NCI-H1417 treated with DMSO at 0.1 percent for 48 hours (cell line): ENCODE data around the gene DDX1.

Experiments
- DNase-seq: peaks from one replicate; lab custom pipeline; 2025; lab: John Stamatoyannopoulos, UW

DDX1 gene

GRCh38 chr2:15664273-15665066 lies 72.8 kb downstream of the DDX1 start:
- no peak for DNase-seq

GRCh38 chr2:15665067-15665942 lies 73.6 kb downstream of the DDX1 start:
- DNase-seq: no peak

DNA sequence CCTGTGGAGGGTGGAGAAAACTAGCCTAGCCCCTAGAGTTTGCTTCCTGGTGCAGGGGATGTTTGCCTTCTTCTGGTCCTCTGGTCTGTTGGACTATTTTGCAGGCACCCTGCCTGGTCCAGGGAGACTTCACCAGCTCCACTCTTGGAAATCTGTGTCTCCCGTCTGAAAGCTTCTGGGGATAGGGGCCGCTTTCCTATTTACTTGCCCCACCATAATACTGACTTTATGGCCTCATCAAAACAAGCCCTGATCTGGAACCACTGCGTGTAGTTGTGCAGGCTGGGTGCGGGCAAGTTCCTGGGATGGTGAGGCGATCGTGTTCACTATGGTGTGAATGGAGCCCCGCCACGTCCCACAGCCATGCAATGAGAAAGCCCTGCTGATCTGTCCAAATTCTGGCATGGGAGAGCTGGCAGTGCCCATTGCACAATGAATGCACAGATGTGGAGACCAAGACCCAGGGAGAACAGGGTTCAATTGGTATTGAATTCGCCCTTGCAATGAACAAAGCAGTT lies 74.3 kb downstream of the DDX1 start:
- no peak for DNase-seq

DNA sequence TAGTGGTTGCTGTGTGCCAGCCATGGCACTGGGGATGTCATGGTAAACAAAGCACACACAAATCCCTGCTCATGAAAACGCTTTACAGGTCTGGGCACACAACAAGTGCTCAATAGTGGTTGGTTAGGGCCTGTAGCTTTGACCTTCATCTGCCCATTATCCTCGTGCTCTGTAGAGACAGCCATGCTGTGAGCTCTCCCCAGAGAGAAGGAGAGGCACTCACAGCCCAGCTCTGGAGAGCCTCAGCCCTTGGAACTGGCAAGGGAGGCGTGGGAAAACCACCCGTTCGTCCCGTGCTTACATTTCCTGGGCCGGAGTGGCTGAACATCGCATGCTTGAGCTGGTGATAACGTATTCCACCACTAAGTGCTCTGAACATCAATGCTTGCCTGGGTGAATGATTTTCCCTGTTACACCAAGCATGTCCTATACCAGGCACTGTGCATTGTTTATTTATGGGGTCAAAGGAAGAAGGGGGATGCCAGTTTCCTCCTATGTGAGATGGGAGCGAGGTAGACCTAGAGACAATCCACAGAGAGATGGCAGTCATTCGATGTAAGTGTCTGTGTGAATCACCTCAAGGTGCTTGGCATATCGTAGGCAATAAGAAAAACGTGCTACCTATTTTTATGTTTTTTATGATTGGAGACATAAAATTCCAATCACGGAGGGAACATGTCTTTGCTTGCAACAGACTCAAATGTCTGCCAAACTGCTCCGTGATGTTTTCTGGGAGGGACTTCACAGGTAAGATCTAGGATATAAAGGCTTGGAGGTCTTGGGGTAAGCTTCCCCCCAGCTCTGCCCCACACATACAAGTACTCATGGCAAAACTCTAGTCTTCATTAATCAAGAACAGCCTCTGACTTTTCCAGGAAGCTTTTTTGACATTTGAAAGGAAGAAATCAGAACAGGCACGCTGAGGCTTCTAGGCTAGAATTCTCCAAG lies 75.5 kb downstream of the DDX1 start:
- DNase-seq: no peak

DNA sequence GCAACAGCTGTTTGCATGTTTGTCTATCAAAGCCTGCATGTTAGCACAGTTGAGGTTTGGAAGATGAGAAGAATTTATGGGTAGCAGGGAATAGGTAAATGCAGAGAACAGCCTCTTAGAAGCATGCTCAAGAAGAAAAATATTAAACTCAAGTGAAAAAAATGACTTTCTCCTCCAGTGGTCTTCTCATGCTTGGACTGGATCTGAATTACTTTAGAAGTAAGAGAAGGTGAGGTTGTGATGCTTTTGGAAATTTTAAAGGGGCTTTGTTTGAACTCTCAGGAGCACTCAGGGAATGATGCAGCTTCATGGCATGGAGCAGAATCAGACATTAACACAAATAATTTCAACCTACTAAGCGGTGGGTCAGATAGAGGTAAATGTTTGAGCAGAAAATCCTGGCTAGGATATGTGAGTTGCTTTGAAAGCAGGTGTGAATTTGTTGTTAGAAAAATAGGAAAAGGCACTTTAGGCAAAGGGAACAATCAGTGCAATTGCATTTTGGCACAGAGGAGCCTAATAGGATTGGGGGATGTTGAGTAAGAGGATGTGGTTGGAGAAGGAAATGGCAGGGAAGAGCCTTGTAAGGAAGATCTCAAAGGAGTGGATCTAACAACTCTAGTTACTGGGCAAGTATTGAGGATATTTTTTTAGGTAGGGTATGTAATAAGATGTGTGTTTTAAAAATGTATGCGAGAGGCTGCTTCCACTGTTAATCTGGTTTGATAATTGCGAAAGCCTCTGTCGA lies 76.3 kb downstream of the DDX1 start:
- no peak for DNase-seq

- no peak for DNase-seq
Measured at GRCh38 chr2:15668611-15669305, 77.1 kb downstream of the DDX1 start.

DNA sequence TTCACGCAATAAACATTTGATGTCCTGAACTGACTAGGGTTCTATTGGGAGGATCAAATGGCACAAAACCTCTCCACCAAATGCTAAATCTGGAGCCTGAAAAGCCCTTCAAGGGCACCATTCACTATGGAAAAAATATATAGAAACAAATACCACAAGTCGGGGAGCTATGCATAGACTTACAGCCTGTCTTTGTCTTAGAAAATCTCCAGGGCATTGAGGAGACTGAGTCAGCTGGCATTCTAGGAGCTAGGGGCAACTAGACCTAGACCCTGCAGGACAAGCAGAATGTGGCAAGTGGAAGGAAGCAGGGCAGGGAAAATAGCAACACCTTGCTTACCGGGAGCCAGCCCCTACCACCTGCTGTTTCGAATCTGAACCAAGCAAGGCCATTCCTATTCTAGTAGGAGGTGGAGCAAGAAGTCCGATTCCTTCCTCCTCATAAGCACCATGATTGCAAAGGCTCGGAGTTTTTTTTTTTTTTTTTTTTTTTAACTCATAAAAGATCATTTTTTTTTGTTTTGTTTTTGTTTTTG lies 77.8 kb downstream of the DDX1 start:
- no peak for DNase-seq

DNA sequence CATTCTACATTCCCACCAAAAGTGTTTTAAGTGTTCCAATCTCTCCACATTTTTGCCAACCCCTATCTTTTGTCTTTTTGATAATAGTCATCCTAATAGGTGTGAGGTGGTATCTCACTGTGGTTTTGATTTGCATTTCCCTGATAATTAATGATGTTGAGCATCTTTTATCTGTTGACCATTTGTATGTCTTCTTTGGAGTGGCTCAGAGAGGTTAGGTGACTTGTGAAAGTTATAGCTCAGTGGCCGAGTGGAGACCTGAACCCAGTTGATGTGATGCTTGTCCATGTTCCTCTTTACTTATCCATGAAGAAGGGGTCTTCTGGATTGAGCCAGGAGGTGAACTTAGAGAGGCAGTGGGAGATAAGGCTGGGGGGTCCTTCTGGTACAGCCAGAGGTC lies 78.8 kb downstream of the DDX1 start:
- no peak for DNase-seq

DNA sequence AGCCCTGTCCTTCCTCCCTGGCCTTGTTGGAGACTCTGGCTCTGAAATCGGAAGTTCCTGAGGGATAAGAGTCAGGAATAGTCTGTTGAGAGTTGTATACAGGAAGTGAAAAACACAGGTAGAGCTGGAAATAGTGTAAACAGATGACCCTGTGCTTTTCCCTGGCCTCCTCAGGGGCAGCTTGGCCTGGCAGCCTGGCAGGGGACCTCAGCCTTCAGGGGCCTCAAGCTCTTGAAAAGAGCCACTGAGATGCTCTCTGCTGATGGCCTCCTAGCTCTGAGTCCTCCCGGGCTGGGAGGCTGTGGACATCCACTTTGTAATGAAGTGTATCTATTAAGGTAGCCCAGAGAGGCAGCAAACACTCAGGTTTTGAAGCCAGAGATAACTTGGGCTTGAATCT lies 79.3 kb downstream of the DDX1 start:
- DNase-seq: no peak

GRCh38 chr2:15671409-15671808 lies 79.7 kb downstream of the DDX1 start:
- DNase-seq: no peak

- DNase-seq: no peak
Measured at GRCh38 chr2:15671842-15672815, 80.5 kb downstream of the DDX1 start.

DNA sequence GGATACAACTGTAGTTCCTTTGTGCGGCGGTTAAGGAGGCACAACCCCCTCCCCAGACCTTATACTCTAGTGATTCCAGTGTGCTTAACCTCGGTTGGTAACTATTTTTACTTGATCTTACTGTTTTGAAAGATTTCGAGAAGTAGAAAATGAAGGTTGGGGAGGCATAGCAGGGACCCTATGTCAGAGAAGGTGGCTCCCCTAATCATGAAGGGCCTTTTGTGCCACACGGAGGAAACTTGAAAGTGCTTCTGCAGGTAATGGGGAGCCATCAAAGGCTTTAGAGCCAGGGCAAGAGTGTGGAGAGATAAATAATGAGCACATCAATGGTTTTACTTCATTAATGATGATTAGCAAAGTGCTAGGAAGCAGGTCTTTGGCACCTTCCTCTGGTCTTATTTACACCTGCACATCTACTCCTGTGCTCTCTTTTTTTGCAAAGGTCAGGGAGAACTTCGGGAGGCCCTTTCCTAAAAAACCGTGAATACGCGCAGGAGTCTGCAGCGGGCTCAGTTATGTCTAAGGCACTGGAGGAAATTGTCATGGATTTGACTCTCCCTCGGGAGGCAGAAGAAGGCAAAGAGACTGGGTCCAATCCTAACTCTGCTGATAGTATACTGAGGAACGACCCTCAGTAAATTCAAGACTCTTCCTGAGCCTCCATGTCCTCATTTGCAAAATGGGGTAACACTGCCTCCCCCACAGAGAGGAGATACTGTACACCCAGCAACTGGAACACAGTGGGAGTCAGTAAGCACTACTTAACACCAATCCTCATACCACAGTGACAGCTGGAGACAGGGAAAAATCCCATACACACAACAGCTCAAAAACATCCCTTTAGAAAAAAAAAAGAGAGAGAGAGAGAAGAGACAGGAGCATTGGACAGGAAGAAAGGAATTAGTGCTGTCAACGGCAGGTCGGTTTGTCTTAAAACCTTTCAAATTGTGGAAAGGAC lies 81.6 kb downstream of the DDX1 start:
- DNase-seq: no peak

DNA sequence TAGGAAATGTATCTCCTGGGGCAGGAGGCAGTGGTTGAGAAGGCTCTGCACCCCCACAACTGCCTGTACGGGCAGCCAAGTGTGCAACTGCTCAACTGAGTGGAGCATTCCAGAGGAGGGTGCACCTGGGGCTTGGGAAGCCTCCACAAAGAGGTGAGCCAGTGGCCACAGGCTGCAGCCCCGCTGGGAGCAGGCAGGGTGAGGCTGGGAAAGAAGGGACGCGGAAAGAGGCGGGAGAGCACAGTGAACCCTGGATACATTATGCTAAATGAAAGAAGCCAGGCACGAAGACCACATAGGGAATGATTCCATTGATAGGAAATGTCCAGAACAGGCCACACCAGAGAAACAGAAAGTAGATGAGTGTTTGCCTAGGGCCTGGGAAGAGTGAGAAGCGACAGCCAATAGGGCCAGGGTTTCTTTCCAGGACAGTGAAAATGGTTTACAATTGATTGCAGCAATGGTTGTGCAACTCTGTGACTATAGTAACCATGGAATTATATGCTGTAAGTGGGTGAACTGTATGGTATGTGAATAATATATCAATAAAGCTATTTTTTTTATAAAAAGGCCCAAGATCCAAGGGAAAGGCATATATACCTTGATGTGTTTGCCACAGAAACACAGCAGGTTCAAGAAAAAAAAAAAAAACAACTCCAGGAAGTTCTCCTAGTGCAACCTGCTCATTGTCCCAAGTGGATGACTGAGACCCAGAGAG lies 82.4 kb downstream of the DDX1 start:
- no peak for DNase-seq

GRCh38 chr2:15674637-15675455 lies 83.2 kb downstream of the DDX1 start:
- no peak for DNase-seq

DNA sequence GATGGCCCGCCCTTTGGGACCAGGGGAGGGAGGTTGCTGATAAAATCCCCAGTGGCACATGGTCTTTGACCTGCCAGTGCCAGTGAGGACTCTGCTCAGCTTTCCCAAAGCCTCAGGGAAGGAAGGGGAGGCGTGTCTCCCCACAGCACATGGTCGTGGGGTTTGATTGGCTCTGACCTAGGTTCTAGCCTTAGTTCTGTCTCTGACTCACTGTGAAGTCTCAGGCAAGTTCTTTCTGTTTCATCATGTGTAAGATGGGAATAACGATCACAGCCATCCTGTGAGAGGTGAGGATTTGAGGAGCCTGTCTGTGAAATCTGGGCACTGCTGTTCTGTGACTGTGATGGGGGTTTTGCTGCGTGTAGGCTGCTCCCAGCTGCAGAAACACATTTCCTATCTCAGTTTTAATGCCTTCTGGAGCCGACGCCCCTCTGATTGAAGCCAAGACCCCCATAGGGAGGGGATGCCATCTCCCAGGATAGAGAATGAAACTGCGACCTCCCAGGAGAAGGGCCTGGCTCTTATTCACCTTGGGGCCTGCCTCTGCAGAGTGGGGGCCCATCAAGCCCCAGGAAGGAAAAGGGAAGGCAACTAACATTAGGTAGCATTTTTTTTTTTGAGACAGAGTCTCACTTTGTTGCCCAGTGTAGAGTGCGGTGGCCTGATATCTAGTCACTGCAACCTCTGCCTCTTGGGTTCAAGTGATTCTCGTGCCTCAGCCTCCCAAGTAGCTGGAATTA lies 84.0 kb downstream of the DDX1 start:
- DNase-seq: no peak
